Neuron (in vitro differentiated cells): Measurements from ENCODE around the gene RSKR.

ENCODE experiments used
- H2AFZ ChIP-seq: one replicate; pipeline ENCODE4 v1.6.1; 2013; ENCODE audit warnings: low read depth, mild to moderate bottlenecking, inconsistent platforms, low read length, moderate library complexity
- H3K27me3 ChIP-seq: one replicate; pipeline ENCODE4 v1.6.1; 2013; ENCODE audit warnings: low read length; ENCODE audit not compliant: insufficient read depth
- H3K36me3 ChIP-seq: one replicate; pipeline ENCODE4 v1.6.1; 2013; ENCODE audit warnings: low read length; ENCODE audit not compliant: insufficient read depth
- H3K4me1 ChIP-seq: one replicate; pipeline ENCODE4 v1.6.1; 2013; ENCODE audit warnings: low read length; ENCODE audit not compliant: insufficient read depth
- H3K4me3 ChIP-seq: 2 replicates; pipeline ENCODE4 v1.5.1; 2013; ENCODE audit warnings: mild to moderate bottlenecking, low read length, moderate library complexity
- H3K9me3 ChIP-seq: one replicate; pipeline ENCODE4 v1.6.1; 2013; ENCODE audit warnings: low read length

Gene RSKR

DNA sequence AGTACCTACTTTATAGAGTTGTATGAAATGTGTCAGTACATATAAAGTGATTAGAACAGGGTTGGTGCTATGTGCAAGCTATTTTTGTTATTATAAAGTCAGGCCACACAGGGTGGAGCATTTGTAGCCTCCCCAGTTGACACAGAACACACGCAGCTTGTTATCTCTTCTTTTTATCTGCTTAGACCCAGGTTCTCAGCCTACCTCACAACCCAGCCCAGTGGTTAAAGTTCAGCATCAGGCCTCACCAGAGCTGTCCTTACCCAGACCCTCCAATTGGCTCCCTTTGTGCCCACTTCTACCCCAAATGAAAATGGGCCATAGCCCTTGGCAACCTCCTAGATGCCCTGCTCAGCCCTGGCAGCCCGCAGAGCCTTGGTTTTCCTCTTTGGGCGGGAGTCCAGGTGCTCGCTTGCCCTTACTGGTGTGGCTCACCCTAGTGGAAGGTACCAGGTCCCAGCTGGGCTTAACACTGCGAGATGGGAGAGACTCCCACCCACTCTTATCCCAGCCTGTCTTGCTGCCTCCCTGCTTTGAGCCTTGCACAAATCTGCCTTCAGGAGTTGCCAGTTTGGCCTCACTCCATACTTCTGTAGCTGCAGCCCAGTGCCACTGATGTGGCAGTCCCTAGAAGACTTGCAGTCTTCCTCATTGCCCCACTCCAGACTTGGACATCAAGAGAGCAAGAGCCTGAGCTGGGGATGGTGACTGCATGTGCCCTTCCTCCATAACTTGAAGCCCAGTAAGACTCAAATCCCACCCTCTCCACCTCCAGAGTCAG lies 41.5 kb downstream of the RSKR start:
- H3K4me3 ChIP-seq = peak overlapping the region; percentile 88
- peak overlapping the region; percentile 95 for H2AFZ ChIP-seq
- no peaks in the 10 kb centered on the region for H3K9me3 ChIP-seq
- peaks cover 10% of the 10 kb centered on the region for H3K4me1 ChIP-seq
- H3K36me3 ChIP-seq = peaks cover 7% of the 10 kb centered on the region
- H3K27me3 ChIP-seq = no peaks in the 10 kb centered on the region

DNA sequence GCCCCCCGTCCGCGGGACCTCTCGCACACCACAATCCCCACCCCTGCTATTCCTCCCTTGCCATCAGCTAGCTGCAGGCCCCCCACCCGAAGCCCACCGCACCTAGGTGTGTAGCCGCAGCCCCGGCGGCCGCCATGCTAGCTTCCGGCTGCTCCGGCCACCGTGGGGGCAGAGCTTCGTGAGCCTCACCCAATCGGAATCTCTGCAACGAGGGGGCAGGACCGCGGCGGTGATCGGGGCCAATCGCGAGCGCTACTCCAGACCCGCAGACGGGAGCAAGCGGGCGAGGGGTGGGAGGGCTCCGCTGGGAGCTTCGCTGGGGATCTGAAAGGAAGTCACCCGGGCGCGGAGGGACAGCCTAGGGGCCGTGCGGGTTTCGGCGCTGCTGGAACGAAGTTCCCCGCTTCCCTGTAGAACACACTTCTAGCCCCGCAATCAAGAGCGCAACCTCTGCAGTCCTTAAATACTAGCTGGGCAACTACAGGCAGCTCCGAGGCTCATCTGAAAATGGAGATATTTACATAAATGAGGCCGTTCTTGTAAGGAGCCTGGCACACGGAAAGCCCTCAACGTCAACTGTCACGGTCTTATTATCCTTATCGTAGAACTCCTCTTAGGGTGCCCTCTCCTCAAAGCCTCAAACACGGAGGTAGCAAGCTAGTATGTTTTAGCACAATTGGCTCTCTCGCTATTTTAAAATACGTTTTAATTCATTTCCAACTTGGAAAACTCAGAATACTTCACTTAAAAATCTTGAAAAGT lies 42.4 kb downstream of the RSKR start, which contains the start of gene PIGS:
Gene PIGS, minus strand, starts transcription at position 164 of the 762 bp plus-strand sequence. Its CDS starts 28 bp downstream, at position 136.
- H3K4me1 ChIP-seq = peaks cover 10% of the 10 kb centered on the region
- H3K36me3 ChIP-seq = no peaks in the 10 kb centered on the region
- peak within 1 kb of the TSS; percentile 95 for H2AFZ ChIP-seq
- no peaks in the 10 kb centered on the region for H3K27me3 ChIP-seq
- peak within 1 kb of the TSS; percentile 88 for H3K4me3 ChIP-seq
- no peaks in the 10 kb centered on the region for H3K9me3 ChIP-seq

DNA sequence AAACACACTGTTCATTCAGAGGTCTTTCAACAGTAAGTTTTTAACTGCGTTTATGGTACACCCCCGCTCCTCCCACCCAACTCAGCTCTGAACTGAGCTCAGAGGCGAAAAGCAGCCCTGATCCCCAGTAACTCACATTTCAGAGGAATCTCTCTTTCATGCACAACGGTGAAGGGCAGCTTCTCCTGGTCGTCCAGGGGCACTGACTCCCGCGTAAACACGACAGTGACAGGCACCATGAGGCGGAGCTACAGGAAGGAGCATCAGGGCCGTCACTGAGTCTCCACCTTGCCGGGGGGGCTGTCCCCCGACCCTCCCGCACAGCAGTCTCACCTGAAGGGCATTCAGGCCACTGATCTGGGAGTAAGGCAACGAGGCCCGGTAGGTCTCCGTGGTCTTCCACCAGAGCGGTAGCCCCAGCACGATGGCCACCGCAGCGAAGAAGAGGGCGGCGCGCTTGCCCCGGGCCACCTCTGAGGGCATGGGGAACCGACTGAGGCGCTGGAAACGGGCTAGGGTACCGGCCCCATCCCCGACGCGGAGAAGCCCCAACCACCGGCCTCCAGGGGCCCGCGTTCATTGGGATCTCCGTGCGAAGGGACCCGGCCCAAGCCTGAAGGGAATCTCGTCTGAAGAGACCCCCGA lies 43.1 kb downstream of the RSKR start:
- no peaks in the 10 kb centered on the region for H3K27me3 ChIP-seq
- H3K36me3 ChIP-seq = no peaks in the 10 kb centered on the region
- no peaks in the 10 kb centered on the region for H3K9me3 ChIP-seq
- peak overlapping the region; percentile 88 for H3K4me3 ChIP-seq
- H3K4me1 ChIP-seq = peaks cover 10% of the 10 kb centered on the region
- H2AFZ ChIP-seq = peak overlapping the region; percentile 95

DNA sequence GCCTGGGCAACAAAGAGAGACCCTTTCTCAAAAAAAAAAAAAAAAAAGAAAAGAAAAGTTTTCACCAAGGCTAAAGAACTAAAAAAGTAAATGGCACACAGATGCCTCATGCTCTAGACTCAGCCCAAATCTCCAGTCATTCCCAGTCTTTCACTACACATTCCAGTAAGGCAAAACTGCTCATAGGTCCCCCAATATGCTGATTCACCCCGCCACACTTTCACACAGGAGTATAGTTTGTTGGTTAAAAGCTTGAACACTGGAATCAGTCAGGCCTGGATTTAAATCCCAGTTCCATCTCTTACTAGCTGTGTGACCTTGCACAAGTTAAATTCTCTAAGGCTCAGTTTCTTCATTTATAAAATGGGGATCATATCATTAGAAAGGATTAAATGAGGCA lies 44.5 kb downstream of the RSKR start:
- Histone ChIP-seq H3K4me1 (peaks cover 10% of the 10 kb centered on the region), H3K9me3 (no peaks in the 10 kb centered on the region), H2AFZ (no peak overlapping the region), H3K27me3 (no peaks in the 10 kb centered on the region), H3K4me3 (no peak overlapping the region), H3K36me3 (peaks cover 4% of the 10 kb centered on the region)

DNA sequence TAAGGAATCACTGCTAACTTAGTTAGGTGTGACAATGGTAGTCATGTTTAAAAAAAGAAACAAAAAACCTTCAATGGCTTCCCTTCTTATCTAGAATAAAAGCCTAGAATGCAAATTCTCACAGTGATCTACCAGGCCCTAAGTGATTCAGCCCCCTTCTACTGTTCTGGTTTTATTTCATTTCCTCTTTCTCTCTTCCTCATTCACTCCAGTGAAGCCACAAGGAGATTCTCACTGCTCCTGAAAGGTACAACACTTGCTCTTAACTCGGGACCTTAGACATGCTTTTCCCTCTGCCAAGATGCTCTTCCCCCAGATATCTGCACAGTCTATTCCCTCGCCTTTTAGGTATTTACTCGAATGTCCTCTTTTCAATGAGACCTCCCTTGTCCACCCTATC lies 46.4 kb downstream of the RSKR start:
- Histone ChIP-seq H2AFZ (no peak overlapping the region), H3K4me3 (no peak overlapping the region), H3K4me1 (peaks cover 10% of the 10 kb centered on the region), H3K9me3 (no peaks in the 10 kb centered on the region), H3K27me3 (no peaks in the 10 kb centered on the region), H3K36me3 (peaks cover 14% of the 10 kb centered on the region)

DNA sequence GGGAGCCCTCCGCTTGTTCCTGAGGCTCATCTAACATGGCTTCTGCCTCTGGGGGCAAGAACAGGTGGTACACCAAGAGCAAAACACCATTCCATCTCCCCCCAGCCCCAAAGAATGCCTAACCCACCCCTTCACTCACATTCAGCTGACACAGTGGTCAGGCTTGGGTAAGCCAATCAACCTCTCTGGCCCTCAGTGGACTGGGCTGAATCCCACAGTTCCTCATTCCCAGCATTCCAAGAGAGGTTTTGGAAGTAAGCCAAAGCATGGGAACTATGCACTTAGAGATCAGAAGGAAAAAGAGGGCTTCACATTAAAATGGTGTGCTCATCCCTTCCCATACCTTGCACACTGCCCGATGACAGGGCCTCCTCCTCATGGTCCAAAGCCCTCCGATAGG lies 50.5 kb downstream of the RSKR start:
- Histone ChIP-seq H3K27me3 (no peaks in the 10 kb centered on the region), H3K9me3 (no peaks in the 10 kb centered on the region), H2AFZ (no peak overlapping the region), H3K4me1 (no peaks in the 10 kb centered on the region), H3K36me3 (peaks cover 28% of the 10 kb centered on the region), H3K4me3 (no peak overlapping the region)
